CD4-positive, alpha-beta T cell treated with Interleukin-21 for 1 hour (primary cell): ENCODE results near the gene TMEM163.
A peak's percentile ranks its signal among the peaks of the same experiment; 100 is the strongest.
"Not testable (repeated sequence)": the region's sequence is repeated elsewhere in the genome, so short reads cannot be mapped to it uniquely, and the experiment has no call there.

Source experiments
- DNase-seq: peaks from one replicate; pipeline ENCODE4 v3.0.0-alpha.2; 2020

The TMEM163 gene

DNA sequence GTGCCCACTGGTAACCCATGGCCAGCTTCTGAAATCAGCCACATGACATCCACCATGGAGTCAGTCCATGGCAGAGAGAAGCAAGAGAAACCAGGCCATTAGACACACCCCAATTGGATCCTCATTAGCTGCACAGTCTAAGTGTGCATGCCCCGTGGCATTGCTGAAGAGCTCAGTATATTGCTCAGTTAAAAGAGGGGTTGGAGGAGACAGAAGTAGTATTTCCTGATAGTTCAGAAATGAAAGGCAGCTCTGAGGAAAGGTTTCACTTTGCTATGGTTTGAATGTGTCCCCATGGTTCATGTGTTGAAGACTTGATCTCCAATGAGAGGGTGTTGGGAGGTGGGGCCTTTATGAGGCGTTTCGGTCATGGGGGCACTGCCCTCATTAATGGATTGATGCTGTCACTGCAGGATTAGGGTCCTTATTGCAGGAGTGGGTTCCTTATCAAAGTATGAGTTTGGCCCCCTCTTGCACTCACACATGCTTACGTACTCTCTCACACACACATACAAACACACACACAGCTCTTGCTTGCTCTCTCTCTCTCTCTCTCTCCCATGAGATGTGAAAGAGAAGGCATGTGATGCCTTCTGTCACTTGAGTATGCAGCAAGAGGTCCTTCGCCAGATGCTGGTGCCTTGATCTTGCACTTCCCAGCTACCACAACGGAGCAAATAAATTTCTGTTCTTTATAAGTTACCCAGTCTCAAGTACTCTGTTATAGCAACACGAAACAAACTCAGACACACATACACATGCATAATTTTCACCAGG lies 58.0 kb downstream of the TMEM163 start:
- no peak for DNase-seq

DNA sequence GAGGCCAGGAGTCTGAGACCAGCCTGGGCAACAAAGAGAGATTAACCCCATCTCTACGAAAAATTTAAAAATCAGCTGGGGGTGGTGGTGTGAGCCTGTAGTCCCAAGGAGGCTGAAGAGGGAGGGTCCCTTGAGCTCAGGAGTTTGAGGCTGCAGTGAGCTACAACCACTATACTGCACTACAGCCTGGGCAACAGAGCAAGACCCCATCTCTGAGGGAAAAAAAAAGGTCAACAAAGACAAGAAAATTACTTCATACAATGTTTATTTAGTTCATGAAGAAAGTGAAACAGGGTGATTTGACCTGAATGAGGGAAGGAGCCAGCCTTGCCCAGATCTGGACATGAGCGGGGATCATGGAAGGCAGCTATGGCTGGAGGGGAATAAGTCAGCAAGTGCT lies 59.1 kb downstream of the TMEM163 start:
- DNase-seq: no peak

DNA sequence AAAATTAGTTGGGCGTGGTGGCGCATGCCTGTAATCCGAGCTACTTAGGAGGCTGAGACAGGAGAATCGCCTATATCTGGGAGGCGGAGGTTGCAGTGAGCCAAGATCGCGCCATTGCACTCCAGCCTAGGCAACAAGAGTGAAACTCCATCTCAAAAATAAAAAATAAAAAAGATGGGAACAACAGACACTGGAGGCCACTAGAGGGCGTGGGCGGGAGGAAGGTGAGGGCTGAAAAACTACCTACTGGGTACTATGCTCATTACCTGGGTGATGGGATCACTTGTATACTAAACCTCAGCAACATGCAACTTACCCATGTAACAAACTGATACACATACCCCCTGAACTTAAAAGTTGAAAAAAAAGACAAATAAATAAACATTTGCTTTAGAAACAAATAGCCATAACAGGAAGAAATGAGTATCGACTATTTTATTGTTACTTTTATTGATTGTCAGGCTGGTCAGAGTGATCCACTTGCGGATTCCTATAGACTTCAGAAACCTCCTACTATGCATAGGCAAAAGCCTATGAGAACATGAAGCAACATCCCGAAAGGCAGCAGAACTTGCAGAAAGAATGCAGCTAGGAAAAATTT lies 61.0 kb downstream of the TMEM163 start:
- DNase-seq: peak; percentile 44

DNA sequence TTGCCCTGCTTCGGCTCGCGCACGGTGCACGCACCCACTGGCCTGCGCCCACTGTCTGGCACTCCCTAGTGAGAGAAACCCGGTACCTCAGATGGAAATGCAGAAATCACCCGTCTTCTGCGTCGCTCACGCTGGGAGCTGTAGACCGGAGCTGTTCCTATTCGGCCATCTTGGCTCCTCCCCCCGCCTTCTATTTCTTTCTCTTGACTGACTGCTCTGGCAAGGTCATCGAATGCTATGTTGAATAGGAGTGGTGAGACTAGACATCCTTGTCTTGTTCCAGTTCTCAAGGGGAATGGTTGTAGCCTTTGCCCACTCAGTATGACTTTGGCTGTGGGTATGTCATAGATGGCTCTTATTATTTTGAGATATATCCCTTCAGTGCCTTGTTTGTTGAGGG lies 62.4 kb downstream of the TMEM163 start:
- not testable (repeated sequence) for DNase-seq

DNA sequence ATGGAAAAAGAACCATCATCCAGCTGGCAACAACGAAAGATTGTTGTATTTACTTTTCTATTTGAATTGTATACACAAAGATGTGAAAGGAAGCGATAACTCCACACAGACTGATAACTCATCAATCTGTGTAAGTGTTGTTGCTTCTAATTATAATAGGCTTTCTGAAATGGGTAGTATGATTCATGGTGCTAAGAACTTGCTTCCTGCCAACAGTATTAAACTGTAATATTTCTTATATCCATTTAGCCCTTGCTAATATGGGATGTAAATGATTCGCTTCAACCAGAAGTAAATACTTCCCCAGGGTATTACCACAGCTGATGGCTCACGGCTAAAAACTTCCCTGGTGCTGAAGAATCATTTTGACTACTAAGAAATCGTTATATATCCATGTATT lies 70.2 kb downstream of the TMEM163 start:
- no peak for DNase-seq

DNA sequence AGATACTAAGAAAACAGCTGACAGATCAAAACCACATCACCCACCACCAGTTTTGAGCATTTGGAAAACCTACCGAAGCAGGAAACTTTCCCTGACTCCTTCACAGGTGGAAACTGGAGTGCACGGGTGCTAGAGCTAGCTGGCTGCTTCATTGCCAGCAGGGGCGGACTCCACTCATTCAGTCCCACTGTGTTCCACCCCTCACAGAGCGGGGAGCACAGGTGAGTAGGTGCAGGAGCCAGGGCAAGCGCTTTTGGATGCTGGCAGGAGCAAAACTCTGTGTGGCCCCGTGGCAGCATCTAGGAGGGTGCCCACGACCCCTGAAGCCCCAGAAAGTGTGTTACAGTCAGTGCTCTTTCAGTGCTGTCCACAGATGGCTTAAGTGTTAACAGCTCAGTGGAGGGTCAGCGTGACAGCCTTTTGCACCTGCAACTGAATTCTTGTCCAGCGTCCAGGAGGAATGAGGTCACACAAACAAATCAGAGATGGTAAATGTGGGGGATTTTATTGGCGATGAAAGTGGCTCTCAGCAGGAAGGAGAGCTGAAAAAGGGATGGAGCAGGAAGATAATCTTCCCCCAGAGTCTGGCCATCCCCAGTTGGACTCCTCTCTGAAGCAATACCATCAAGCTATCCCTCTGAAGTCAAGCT lies 71.1 kb downstream of the TMEM163 start:
- no peak for DNase-seq

DNA sequence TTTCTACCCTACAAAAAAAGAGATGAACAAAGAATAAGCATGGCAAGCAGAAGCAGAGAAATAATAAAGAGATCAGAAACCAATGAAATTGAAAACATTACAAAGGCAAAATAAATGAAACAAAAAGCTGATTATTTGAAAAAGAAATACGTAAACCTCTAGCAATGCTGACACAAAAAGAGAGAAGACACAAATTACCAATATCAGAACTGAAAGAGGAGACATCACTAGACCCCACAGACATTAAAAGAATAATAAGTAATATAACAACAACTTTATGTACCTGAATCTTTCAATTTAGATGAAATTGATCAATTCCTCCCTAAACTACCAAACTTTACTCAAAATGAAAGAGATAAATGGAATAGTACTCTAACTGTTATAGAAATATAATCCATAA lies 75.9 kb downstream of the TMEM163 start:
- no peak for DNase-seq

DNA sequence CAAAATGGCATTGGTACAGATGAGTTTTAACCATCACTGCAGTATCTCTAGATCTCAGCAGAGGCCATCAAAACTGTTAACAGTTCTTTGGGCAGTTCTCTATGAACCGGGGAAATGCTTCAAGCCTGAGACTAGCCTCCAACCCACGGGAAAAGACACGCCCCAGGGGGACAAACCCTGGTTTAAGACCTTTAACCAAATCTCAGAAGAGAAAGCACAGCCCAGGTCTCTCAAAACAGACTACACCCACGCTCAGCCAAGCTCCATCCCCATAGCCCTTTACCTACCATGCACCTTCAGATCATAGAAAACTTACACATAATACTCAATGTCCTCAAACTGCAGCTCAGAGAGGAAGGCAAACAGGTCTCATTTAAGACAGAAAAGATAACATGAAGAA lies 78.3 kb downstream of the TMEM163 start:
- no peak for DNase-seq

DNA sequence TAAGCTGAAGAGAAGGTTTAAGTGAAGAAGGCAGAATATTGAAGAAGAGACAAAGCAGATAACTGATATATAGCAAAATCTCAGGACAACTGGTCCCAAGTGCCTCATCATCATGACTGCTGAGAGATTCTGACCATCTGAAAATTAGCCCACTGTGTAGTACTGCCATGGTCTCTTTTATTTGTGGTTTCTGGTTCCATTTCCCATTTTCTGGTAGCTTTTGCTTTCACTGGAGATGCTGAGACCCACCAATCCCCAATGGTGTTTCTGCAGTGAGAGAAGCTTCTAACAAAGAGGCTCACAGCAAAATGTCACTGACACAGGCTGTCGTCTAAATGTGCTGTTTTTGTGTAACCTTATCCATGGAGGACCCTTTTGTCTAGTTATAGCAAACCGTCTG lies 79.5 kb downstream of the TMEM163 start:
- no peak for DNase-seq

DNA sequence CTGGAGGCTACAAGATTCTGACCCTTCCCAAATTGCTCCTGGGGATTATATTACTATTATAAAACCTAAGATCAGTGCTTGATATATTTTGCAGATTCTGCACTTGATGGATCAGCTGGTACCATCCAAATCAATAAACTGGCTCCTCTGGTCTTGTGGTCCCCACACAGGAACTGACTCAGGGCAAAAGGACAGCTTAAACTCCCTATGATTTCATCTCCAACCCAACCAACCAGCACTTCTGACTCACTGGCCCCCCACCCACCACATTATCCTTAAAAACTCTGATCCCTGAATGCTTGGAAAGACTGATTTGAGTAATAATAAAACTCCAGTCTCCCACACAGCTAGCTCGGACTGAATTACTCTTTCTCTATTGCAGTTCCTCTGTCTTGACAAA lies 82.1 kb downstream of the TMEM163 start:
- DNase-seq: no peak

DNA sequence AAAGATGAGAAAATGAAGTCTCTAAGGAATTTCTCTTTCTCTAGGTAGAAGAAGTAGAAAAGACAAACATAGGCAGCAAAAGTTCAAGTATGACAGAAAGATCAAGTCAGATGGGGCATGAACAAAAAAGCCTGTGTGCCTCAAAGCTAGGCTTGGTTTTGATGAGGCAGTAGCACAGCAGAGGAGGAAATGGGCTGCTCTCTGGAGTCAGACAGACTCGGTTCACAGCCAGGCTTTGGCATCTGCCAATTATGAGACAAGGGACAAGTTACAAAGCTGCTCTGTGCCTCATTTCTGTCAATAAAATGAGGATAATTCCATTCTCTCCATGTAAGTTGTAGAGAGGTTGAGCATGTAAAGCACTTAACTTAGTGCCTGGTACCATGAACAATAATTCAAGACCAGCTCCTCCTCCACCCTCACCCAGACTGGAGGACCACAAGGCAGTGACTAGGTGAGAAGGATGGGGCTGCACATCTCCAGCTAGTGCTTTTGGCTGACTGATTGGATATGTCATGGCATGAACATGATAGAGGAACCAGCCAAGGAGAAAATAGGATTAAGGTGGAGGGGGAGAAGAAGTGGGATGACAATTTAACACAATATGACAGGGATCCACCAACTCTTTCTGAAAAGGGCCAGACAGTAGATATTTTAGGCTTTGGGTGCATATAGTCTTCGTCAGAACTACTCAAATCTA lies 84.6 kb downstream of the TMEM163 start:
- DNase-seq: no peak

DNA sequence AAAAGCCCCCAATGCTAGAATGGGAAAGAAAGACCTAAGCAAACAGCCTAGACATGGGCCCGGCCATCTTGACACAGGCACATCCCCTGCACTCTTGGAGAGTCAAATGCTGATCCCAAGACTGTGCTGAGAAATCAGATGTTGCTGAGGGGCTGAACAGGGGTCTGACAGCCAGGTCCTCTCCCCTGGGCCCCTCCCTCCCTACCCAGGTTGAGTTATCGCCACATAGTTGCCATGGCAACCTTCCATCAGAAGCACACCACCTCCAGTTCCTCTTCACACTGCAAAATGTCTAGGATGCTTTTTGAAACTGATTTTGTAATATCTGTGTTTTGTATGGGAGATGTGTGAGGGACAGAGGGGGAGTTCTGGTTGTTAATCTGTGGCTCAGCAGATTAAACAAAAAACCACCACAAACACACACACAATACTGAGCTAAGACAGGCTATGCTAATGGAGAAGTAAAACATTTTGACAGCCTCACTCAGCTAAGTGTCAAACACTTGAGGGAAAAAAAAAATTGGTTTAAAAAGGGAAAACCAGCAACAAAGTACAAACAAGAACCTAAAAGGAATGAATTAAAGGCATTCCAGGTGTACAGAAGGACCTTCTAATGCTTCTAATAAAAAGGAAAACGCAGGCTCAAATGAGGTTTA lies 88.2 kb downstream of the TMEM163 start:
- DNase-seq: no peak

DNA sequence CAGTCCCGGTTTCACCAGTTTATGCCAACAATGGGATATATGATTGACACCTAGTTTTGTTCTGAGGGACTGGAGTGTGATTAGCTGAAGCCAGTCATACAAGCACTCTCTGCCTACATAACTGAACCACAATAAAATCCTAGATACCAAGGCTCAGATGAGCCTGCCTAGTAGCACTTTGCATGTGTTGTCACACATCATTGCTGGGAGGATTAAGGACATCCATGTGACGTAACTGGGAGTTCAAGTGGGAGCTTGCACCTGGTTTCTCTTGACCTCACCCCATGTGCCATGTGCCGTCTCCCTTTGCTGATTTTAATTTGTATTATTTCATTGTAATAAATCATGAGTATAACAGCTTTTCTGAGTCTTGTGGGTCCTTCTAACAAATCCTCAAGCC lies 90.3 kb downstream of the TMEM163 start:
- DNase-seq: no peak

DNA sequence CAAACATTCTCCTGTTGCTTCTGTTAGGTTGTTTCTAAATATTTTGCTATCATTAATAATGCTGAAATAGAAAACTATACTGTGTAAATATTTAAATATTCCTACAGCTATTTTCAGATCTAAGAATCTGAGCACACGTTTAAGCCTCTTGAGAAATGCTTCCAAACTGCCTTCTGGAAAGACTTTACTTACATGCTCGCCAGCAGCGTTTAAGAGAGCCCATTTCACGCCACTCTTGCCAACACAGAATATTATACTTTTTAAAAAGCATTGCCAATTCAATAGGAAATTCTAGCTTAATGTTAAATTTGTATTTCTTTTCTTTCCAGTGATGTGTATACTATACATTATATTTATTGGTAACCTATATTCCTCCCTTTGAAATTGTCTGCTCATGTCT lies 92.0 kb downstream of the TMEM163 start:
- DNase-seq: no peak

DNA sequence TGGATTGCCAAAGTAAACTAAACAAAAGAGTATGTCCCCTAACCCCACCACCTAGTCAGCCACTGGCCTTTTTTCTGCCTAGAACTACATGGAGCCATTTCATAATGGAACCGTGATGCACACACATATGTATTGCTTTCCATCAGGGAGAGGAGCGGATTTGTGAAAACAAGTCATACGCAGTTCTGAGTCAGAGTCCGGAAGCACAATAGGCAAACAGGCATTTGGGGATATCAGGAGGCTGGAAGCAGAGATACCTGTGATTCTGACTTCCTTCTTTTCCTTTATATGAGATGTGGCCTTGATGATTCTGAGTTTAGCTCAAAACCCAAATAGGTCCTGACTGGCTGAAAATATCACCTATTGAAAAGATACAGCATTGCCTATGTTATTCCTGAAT lies 93.5 kb downstream of the TMEM163 start:
- DNase-seq: no peak

DNA sequence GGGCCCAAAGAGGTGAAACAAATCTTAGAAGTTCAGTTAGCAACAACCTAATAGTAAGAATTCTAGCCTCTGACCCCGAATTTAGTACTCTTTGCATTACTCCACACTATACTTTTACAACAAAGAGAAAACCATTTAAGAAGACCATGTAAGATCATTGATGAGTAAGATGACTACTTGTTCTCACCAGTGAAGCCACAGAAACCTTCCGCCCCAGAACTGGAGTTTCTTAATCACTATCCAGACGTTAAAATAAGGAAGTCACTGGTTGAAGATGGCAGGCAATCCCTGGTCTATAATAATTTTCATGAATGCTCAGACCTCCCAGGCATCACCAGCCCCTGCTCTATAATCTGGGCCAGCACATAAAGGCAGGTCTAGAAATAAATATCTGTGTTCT lies 95.0 kb downstream of the TMEM163 start:
- no peak for DNase-seq

DNA sequence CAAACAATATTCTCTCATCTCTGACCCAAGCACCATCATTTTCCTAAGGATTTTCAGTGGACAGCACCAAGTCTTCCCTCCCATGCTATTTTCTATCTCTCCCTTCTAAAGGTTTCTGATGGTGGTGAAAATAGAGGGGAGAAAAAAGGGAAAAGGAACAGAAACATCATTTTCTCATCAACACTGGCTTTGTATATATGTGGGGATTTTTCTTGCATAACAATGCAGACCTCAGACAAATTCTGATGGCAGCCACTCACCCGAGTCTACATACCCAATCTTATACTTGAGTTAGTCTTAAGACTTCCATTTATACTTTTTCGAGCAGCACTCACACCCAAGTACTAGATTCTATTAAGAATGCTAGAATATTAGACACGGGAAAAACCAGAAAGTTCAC lies 95.8 kb downstream of the TMEM163 start:
- no peak for DNase-seq

DNA sequence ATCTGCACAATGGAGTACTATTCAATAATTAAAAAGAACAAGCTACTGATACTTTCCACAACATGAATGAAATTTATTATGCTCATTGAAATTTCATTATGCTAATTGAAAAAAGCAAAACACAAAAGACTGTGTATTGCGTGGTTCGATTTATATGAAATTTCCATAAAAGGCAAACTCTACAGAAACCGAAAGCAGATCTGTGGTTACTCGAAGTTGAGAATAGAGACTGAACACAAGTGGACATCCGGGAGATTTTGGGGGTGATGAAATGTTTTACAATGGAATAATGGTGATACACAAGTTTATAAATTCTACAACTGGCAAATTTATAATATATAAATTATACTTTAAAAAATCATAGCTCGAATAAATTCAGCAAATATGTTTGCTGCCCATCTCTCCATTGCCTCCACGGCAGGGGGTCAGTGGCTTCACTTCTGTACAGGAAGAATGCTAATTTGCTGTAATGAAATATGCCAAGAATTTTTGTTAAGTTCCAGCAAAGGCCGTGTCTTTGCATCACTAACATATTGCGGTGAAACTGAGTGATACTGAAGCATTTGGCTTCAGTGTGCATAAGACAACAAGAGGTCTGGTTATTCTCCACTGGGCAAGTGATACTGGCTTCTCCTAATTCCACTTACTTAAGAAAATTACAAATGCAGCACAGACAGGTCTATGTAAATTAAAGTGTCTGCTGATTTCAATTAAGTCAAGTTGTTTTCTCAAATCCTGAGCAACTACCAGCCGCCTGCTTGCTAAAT lies 96.7 kb downstream of the TMEM163 start:
- peak; percentile 8 for DNase-seq

DNA sequence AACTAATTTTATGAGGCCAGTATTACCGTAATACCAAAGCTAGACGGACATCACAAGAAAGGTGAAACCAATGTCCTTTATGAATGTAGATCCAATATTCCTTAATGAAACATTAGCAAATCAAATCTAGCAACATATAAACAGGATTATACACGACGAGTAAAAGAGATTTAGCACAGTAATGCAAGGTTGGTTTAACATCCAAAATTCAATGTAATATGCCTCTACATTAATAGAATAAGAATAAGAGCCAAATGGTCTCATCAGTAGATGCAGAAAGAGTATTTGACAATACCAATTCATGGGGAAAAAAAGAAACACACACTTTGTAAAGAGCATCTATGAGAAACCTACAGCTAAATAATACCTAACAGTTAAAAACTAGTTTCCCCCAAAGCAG lies 99.5 kb downstream of the TMEM163 start:
- DNase-seq: no peak

DNA sequence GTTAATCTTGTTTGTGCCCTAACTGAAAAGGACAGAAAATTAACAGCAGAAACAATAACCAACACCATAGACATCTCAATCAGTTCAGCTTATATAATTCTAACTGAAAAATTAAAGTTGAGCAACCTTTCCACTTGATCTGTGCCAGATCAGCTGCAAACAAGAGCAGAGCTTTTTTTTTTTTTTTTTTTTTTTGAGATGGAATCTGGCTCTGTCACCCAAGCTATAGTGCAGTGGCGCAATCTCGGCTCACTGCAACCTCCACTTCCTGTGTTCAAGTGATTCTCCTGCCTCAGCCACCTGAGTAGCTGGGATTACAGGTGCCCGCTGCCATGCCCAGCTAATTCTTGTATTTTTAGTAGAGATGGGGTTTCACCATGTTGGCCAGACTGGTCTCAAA lies 103.3 kb downstream of the TMEM163 start:
- not testable (repeated sequence) for DNase-seq

DNA sequence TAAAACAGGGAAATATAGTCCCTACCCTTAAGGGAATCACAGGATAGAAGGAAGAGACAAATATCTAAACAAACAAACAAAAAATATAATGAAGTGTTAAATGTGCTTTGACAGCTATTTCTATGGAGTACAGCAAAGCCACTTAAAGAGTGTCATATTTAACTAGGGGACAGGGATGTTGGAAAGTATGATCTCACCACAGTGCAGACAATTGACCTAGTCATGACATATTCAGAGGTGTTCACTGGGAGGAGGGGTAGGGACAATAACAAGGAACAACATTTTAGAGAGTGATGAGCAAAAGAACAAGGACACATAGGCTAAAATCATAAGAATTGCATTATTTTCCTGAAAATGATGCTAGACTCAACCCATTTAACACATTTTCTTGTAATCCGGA lies 107.5 kb downstream of the TMEM163 start:
- DNase-seq: no peak

DNA sequence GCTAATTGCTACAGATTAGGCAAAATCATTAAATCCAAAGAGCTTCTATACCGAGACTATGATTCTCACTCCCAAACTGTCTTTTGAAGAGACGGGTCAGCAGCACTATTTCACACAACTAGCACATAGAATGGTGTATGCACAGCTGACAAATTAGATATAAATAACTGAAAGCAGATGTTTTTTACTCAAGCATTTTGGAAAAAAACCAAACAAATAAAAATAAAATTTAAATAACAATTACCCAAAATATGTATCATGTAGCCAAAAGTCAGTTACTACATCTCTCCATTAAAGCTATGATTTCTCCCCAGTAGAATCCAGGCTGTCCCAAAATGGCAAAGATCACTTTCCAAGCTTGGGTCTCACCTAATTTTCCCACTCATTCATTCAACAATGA lies 107.9 kb downstream of the TMEM163 start:
- DNase-seq: no peak
